ENCODE data around the gene ERBB3. TPM values are rescaled to one million over a fixed set of nuclear protein-coding genes. Genes with fewer than 3 reads are reported as not detected.
"Not testable (repeated sequence)": the region's sequence is repeated elsewhere in the genome, so short reads cannot be mapped to it uniquely, and the experiment has no call there.

The ERBB3 gene
- total and polyA plus RNA-seq, 2 donors: 1.4 to 4.3 TPM

DNA sequence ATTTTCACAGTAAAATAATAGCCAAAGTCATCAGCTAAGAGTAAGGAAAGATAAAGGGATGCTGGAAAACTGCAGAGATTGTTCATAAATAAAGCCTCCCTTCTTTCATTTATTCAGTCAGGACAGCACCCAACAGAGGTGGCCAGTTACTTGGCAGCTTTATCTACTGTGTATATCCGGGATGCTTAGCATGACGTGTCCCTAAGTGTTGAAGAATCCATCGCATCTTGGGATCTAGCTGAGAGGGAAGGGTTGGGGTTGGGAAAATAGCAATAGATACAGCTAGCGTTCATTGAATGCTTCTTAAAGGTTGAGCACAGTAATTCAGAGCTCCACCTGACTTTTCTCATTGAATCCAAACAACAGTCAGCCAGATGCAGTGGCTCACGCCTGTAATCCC is 5.6 kb upstream of the ERBB3 start:
- 96% methylated on average over 5 of the region's 5 CpGs for WGBS

GRCh38 chr12:56077966-56078365 is 2.0 kb upstream of the ERBB3 start:
- H3K36me3 ChIP-seq (ENCODE audit: control insufficient read depth in 2 of 2, insufficient read depth in 2 of 2, low read length in 1 of 2); DNase-seq (ENCODE audit: low read depth in 6 of 9, low spot score in 9 of 9); H3K27ac ChIP-seq (ENCODE audit: low read depth in 1 of 2, low read length in 1 of 2); H3K4me3 ChIP-seq (ENCODE audit: low read length in 2 of 2): not testable (repeated sequence)
- WGBS: 96% methylated on average over 9 of the region's 9 CpGs
- peaks cover 25 to 60% of the 10 kb centered on the region in 2 donors for H3K27me3 ChIP-seq (ENCODE audit: control insufficient read depth in 2 of 2, insufficient read depth in 1 of 2, low read length in 1 of 2)
- H3K9me3 ChIP-seq (ENCODE audit: control insufficient read depth in 2 of 2, insufficient read depth in 1 of 2, low read length in 1 of 2): peaks cover 0 to 12% of the 10 kb centered on the region in 2 donors
- H3K4me1 ChIP-seq (ENCODE audit: control insufficient read depth in 2 of 2, insufficient read depth in 2 of 2, low read length in 2 of 2): peaks cover 16 to 22% of the 10 kb centered on the region in 2 donors

More for the DNA sequence above, 5.6 kb upstream of the ERBB3 start:
- Histone ChIP-seq H3K4me1 (ENCODE audit: control insufficient read depth in 2 of 2, insufficient read depth in 2 of 2, low read length in 2 of 2) (peaks cover 5 to 7% of the 10 kb centered on the region in 2 donors), H3K9me3 (ENCODE audit: control insufficient read depth in 2 of 2, insufficient read depth in 1 of 2, low read length in 1 of 2) (no peaks in the 10 kb centered on the region), H3K36me3 (ENCODE audit: control insufficient read depth in 2 of 2, insufficient read depth in 2 of 2, low read length in 1 of 2) (no peaks in the 10 kb centered on the region), H3K27me3 (ENCODE audit: control insufficient read depth in 2 of 2, insufficient read depth in 1 of 2, low read length in 1 of 2) (peaks cover 6 to 27% of the 10 kb centered on the region in 2 donors), H3K27ac (ENCODE audit: low read depth in 1 of 2, low read length in 1 of 2) (no peak overlapping the region), H3K4me3 (ENCODE audit: low read length in 2 of 2) (no peak overlapping the region)
- no peak for DNase-seq (ENCODE audit: low read depth in 6 of 9, low spot score in 9 of 9)

DNA sequence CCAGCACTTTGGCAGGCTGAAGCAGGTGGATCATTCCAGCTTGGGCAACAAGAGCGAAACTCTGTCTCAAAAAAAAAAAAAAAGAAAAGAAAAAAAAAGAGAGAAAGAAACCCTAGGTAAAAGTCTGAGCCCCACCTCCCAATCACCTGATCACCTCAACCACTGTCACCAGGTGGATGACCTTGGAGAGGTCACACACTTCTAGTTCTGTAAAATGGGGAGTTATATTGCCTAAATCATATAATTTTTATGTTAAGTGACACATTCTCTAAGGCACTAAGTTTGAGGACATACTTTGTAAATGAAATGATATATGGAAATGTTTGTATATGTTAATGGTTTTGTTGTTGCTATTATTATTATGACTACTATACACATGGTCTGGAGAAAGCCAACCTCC is 1.5 kb upstream of the ERBB3 start:
- Histone ChIP-seq H3K9me3 (ENCODE audit: control insufficient read depth in 2 of 2, insufficient read depth in 1 of 2, low read length in 1 of 2) (peaks cover 0 to 12% of the 10 kb centered on the region in 2 donors), H3K27me3 (ENCODE audit: control insufficient read depth in 2 of 2, insufficient read depth in 1 of 2, low read length in 1 of 2) (peaks cover 25 to 62% of the 10 kb centered on the region in 2 donors), H3K36me3 (ENCODE audit: control insufficient read depth in 2 of 2, insufficient read depth in 2 of 2, low read length in 1 of 2) (no peaks in the 10 kb centered on the region), H3K4me3 (ENCODE audit: low read length in 2 of 2) (no peak overlapping the region), H3K27ac (ENCODE audit: low read depth in 1 of 2, low read length in 1 of 2) (no peak overlapping the region), H3K4me1 (ENCODE audit: control insufficient read depth in 2 of 2, insufficient read depth in 2 of 2, low read length in 2 of 2) (peaks cover 16 to 22% of the 10 kb centered on the region in 2 donors)
- DNase-seq (ENCODE audit: low read depth in 6 of 9, low spot score in 9 of 9): no peak
- WGBS: 97% methylated on average over 1 of the region's 1 CpG

DNA sequence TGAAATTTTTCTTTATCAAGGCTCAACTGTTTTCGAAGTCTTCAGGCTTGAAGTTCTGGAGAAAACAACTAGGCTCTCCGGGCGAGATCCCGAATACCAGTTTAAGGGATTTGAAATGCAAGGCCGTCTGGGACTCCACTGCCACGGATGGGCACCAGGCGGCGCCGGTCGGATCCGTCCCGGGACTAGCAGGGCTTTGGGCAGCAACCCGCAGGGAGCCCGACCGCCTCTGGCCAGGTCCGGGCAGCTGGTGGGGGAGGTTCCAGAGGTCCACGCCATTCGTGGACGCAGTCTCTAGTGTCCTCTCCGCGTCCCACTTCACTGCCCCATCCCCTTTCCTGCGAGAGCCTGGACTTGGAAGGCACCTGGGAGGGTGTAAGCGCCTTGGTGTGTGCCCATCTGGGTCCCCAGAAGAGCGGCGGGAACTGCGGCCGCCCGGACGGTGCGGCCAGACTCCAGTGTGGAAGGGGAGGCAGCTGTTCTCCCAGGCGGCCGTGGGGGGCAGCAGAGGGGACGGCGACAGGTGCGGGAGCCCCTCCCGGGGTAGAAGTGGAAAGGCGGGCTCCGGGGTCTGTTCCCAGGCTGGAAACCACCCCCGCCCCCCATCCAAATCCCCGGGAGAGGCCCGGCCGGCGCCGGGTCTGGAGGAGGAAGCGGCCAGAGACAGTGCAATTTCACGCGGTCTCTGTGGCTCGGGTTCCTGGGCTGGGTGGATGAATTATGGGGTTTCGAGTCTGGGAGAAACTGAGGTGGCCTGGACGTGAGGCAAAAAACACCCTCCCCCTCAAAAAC is 838 bp upstream of the ERBB3 start:
- Histone ChIP-seq H3K4me1 (ENCODE audit: control insufficient read depth in 2 of 2, insufficient read depth in 2 of 2, low read length in 2 of 2) (peaks cover 16 to 22% of the 10 kb centered on the region in 2 donors), H3K27me3 (ENCODE audit: control insufficient read depth in 2 of 2, insufficient read depth in 1 of 2, low read length in 1 of 2) (peaks cover 25 to 69% of the 10 kb centered on the region in 2 donors), H3K4me3 (ENCODE audit: low read length in 2 of 2) (peak overlapping the region; percentile 39 to 53), H3K36me3 (ENCODE audit: control insufficient read depth in 2 of 2, insufficient read depth in 2 of 2, low read length in 1 of 2) (no peaks in the 10 kb centered on the region), H3K9me3 (ENCODE audit: control insufficient read depth in 2 of 2, insufficient read depth in 1 of 2, low read length in 1 of 2) (peaks cover 0 to 12% of the 10 kb centered on the region in 2 donors), H3K27ac (ENCODE audit: low read depth in 1 of 2, low read length in 1 of 2) (no peak overlapping the region)
- peak in 2 of 9 donors; percentile 28 to 34 for DNase-seq (ENCODE audit: low read depth in 6 of 9, low spot score in 9 of 9)
- WGBS: 7% methylated on average over 50 of the region's 50 CpGs

GRCh38 chr12:56080556-56081138 is 682 bp downstream of the ERBB3 start:
- Histone ChIP-seq H3K4me1 (ENCODE audit: control insufficient read depth in 2 of 2, insufficient read depth in 2 of 2, low read length in 2 of 2) (peaks cover 16 to 22% of the 10 kb centered on the region in 2 donors), H3K27ac (ENCODE audit: low read depth in 1 of 2, low read length in 1 of 2) (no peak overlapping the region), H3K27me3 (ENCODE audit: control insufficient read depth in 2 of 2, insufficient read depth in 1 of 2, low read length in 1 of 2) (peaks cover 25 to 76% of the 10 kb centered on the region in 2 donors), H3K9me3 (ENCODE audit: control insufficient read depth in 2 of 2, insufficient read depth in 1 of 2, low read length in 1 of 2) (peaks cover 0 to 12% of the 10 kb centered on the region in 2 donors), H3K36me3 (ENCODE audit: control insufficient read depth in 2 of 2, insufficient read depth in 2 of 2, low read length in 1 of 2) (no peaks in the 10 kb centered on the region), H3K4me3 (ENCODE audit: low read length in 2 of 2) (peak overlapping the region; percentile 39 to 53)
- no peak for DNase-seq (ENCODE audit: low read depth in 6 of 9, low spot score in 9 of 9)
- 34% methylated on average over 20 of the region's 20 CpGs for WGBS

GRCh38 chr12:56081393-56082347 is 1.7 kb downstream of the ERBB3 start:
- Histone ChIP-seq H3K27me3 (ENCODE audit: control insufficient read depth in 2 of 2, insufficient read depth in 1 of 2, low read length in 1 of 2) (peaks cover 25 to 76% of the 10 kb centered on the region in 2 donors), H3K27ac (ENCODE audit: low read depth in 1 of 2, low read length in 1 of 2) (no peak overlapping the region), H3K9me3 (ENCODE audit: control insufficient read depth in 2 of 2, insufficient read depth in 1 of 2, low read length in 1 of 2) (peaks cover 0 to 12% of the 10 kb centered on the region in 2 donors), H3K4me1 (ENCODE audit: control insufficient read depth in 2 of 2, insufficient read depth in 2 of 2, low read length in 2 of 2) (peaks cover 16 to 22% of the 10 kb centered on the region in 2 donors), H3K4me3 (ENCODE audit: low read length in 2 of 2) (no peak overlapping the region), H3K36me3 (ENCODE audit: control insufficient read depth in 2 of 2, insufficient read depth in 2 of 2, low read length in 1 of 2) (no peaks in the 10 kb centered on the region)
- WGBS: 79% methylated on average over 6 of the region's 6 CpGs
- no peak for DNase-seq (ENCODE audit: low read depth in 6 of 9, low spot score in 9 of 9)

GRCh38 chr12:56082382-56082781 is 2.4 kb downstream of the ERBB3 start:
- Histone ChIP-seq H3K36me3 (ENCODE audit: control insufficient read depth in 2 of 2, insufficient read depth in 2 of 2, low read length in 1 of 2) (no peaks in the 10 kb centered on the region), H3K27me3 (ENCODE audit: control insufficient read depth in 2 of 2, insufficient read depth in 1 of 2, low read length in 1 of 2) (peaks cover 25 to 75% of the 10 kb centered on the region in 2 donors), H3K9me3 (ENCODE audit: control insufficient read depth in 2 of 2, insufficient read depth in 1 of 2, low read length in 1 of 2) (peaks cover 0 to 12% of the 10 kb centered on the region in 2 donors), H3K27ac (ENCODE audit: low read depth in 1 of 2, low read length in 1 of 2) (no peak overlapping the region), H3K4me3 (ENCODE audit: low read length in 2 of 2) (no peak overlapping the region), H3K4me1 (ENCODE audit: control insufficient read depth in 2 of 2, insufficient read depth in 2 of 2, low read length in 2 of 2) (peaks cover 16 to 22% of the 10 kb centered on the region in 2 donors)
- WGBS: 92% methylated on average over 2 of the region's 2 CpGs
- no peak for DNase-seq (ENCODE audit: low read depth in 6 of 9, low spot score in 9 of 9)

GRCh38 chr12:56082967-56083366 is 3.0 kb downstream of the ERBB3 start:
- Histone ChIP-seq H3K36me3 (ENCODE audit: control insufficient read depth in 2 of 2, insufficient read depth in 2 of 2, low read length in 1 of 2) (no peaks in the 10 kb centered on the region), H3K4me1 (ENCODE audit: control insufficient read depth in 2 of 2, insufficient read depth in 2 of 2, low read length in 2 of 2) (peaks cover 16 to 22% of the 10 kb centered on the region in 2 donors), H3K4me3 (ENCODE audit: low read length in 2 of 2) (no peak overlapping the region), H3K9me3 (ENCODE audit: control insufficient read depth in 2 of 2, insufficient read depth in 1 of 2, low read length in 1 of 2) (peaks cover 0 to 12% of the 10 kb centered on the region in 2 donors), H3K27me3 (ENCODE audit: control insufficient read depth in 2 of 2, insufficient read depth in 1 of 2, low read length in 1 of 2) (peaks cover 25 to 69% of the 10 kb centered on the region in 2 donors), H3K27ac (ENCODE audit: low read depth in 1 of 2, low read length in 1 of 2) (no peak overlapping the region)
- no peak for DNase-seq (ENCODE audit: low read depth in 6 of 9, low spot score in 9 of 9)
- 93% methylated on average over 3 of the region's 3 CpGs for WGBS

All from thymus (tissue), 11 donors.